Adrenal gland (tissue), 12 donors: ENCODE results near the gene BBLN. TPM values are rescaled to one million over a fixed set of nuclear protein-coding genes. Genes with fewer than 3 reads are reported as not detected.

ENCODE experiments used
- DNase-seq, 7 donors: peaks; one replicate each; pipeline ENCODE4 v3.0.0-alpha.2; 2019 to 2020
- H3K27ac ChIP-seq, 5 donors: fragments of 200-600 bp; sonication (generic) in 4 of 5; 1 replicate in 3 of 5; 2 replicates in 2 of 5; pipeline versions ENCODE4 v1.5.1 to v1.8.0; 2016 to 2020; ENCODE audit warnings: mild to moderate bottlenecking in 1 of 5
- H3K27me3 ChIP-seq: fragments of 200-600 bp; 2 replicates; pipeline ENCODE4 v1.8.0; 2021
- H3K36me3 ChIP-seq, 2 donors: fragments of 200-600 bp; replicated peaks in 1 of 2; 1 replicate in 1 of 2; 2 replicates in 1 of 2; pipeline versions ENCODE4 v1.5.1 to v1.8.0; 2018 to 2022
- H3K4me1 ChIP-seq, 2 donors: fragments of 200-600 bp; replicated peaks in 1 of 2; 1 replicate in 1 of 2; 2 replicates in 1 of 2; pipeline versions ENCODE4 v1.5.1 to v1.8.0; 2018 to 2021
- H3K4me3 ChIP-seq, 4 donors: fragments of 200-600 bp; sonication (generic) in 3 of 4; one replicate each; pipeline ENCODE4 v1.5.1; 2016 to 2018
- H3K9me3 ChIP-seq, 3 donors: fragments of 200-600 bp; sonication (generic) in 1 of 3; replicated peaks in 1 of 3; 1 replicate in 2 of 3; 2 replicates in 1 of 3; pipeline versions ENCODE4 v1.5.1 to v1.8.0; 2016 to 2021
- POLR2A ChIP-seq, 2 donors: fragments of 450-650 bp; IDR thresholded peaks; one replicate each; pipeline ENCODE4 v1.6.1; 2017; ENCODE audit warnings: antibody characterized with exemption in 2 of 2, mild to moderate bottlenecking in 2 of 2, moderate library complexity in 1 of 2
- whole genome bisulfite sequencing, 4 donors: extraction: QIAGEN DNeasy Blood & Tissue Kit in 2 of 4; methylation state at CpG; one replicate each; pipeline versions ENCODE4 v1.1.5 to v1.1.7; 2013 to 2017; 5-methylcytosine and 5-hydroxymethylcytosine counted together
- intact Hi-C, 2 donors: fragments of 100-400 bp; cut with DNase I; formaldehyde crosslinking; loops; one replicate each; pipeline versions ENCODE4 v1.14.1 to v1.15.0; 2022 to 2023
- polyA plus RNA-seq, 3 donors: library from polyadenylated mRNA; stranded (reverse); fragments of 200-250 nt in 2 of 3; fragments of 350-450 nt in 1 of 3; fragmentation: Illumina TruSeq in 1 of 3; extraction: RNeasy Lipid Tissue Mini Kit (QIAGEN cat#74804) in 1 of 3; gene quantifications; one replicate each; pipeline ENCODE4 v1.2.3, GENCODE V29; 2013 to 2014
- total RNA-seq, 9 donors: library from RNA; depleted of rRNA in 4 of 9; stranded (reverse); fragments of >200 nt in 4 of 9; fragments of 120-200 nt in 1 of 9; fragmentation: NEBNext Ultra II Directional in 1 of 9; extraction: Animal tissue kit (Norgen Biotek cat#: 25700) in 1 of 9; gene quantifications; one replicate each; pipeline versions ENCODE4 v1.1.0 to v1.2.4, GENCODE V29; 2013 to 2023
- TF ChIP-seq, protein P1 (sequence below), 6 experiments: fragments of 450-650 bp in 4 of 6; fragments of 200-600 bp in 2 of 6; sonication (generic) in 1 of 6; IDR thresholded peaks; 1 replicate in 5 of 6; 2 replicates in 1 of 6; pipeline versions ENCODE4 v1.5.1 to v1.8.0; 2016 to 2021; ENCODE audit warnings: antibody characterized with exemption in 6 of 6, mild to moderate bottlenecking in 2 of 6, moderate library complexity in 1 of 6
- donor health status: healthy with polysubstance abuse.
- donor health status: Bipolar disorder and iron deficiency.
- donor health status: DM: yes; HTN: yes; CAD: no.
- donor health status: DM: no; HTN: no; CAD: no.
- donor health status: DM: no; HTN: no; CAD: no.
- donor health status: DM: yes; HTN: yes; CAD: no.

The BBLN gene
- total and polyA plus RNA-seq, 12 donors: 5.5 to 1,914 (median 419) TPM

GRCh38 chr9:128117613-128118471, 42.2 kb upstream of the BBLN start:
- 9 to 14% (median 11%) methylated on average over 17 to 27 of the region's 27 CpGs for WGBS, 4 donors
- Histone ChIP-seq H3K9me3 (no peaks in the 10 kb centered on the region), H3K4me1 (no peaks in the 10 kb centered on the region), H3K27ac (no peak overlapping the region), H3K4me3 (no peak overlapping the region), H3K27me3 (no peaks in the 10 kb centered on the region), H3K36me3 (peaks cover 0 to 26% of the 10 kb centered on the region in 2 donors)
- intact Hi-C loops: loop anchor here in 1 of 2 donors (2.0 kb wide), 1 partner anchor 173 kb away; no protein-coding TSS in a partner anchor
- peak; percentile 90 to 97 (median 95) for DNase-seq
- TF ChIP-seq, protein P1, sequence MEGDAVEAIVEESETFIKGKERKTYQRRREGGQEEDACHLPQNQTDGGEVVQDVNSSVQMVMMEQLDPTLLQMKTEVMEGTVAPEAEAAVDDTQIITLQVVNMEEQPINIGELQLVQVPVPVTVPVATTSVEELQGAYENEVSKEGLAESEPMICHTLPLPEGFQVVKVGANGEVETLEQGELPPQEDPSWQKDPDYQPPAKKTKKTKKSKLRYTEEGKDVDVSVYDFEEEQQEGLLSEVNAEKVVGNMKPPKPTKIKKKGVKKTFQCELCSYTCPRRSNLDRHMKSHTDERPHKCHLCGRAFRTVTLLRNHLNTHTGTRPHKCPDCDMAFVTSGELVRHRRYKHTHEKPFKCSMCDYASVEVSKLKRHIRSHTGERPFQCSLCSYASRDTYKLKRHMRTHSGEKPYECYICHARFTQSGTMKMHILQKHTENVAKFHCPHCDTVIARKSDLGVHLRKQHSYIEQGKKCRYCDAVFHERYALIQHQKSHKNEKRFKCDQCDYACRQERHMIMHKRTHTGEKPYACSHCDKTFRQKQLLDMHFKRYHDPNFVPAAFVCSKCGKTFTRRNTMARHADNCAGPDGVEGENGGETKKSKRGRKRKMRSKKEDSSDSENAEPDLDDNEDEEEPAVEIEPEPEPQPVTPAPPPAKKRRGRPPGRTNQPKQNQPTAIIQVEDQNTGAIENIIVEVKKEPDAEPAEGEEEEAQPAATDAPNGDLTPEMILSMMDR (IDR thresholded peaks at IDR 0.05): peak; percentile 100
- no peak for TF ChIP-seq POLR2A (IDR thresholded peaks at IDR 0.05)

DNA sequence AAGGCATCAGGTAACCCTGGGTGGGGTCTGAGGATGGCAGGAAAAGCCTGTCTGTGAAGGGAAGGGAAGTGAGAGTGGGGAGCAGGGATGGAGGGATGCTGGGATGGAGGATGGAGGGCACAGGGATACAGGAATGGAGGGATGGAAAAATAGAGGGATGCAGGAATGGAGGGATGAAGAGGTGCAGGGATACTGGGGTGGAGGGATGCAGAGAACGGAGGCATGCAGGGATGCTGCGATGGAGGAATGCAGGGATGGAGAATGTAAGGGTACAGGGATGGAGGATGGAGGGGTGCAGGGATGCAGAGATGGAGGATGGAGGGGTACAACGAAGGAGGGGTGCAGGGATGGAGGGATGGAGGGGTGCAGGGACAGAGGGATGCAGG, 41.6 kb upstream of the BBLN start:
- peak in 4 of 7 donors; percentile 5 to 44 (median 8) for DNase-seq

GRCh38 chr9:128118971-128119665, 40.9 kb upstream of the BBLN start:
- DNase-seq: peak in 5 of 7 donors; percentile 11 to 54 (median 17)
- Histone ChIP-seq H3K4me1 (no peaks in the 10 kb centered on the region), H3K9me3 (no peaks in the 10 kb centered on the region), H3K27me3 (no peaks in the 10 kb centered on the region), H3K4me3 (no peak overlapping the region), H3K36me3 (peaks cover 0 to 39% of the 10 kb centered on the region in 2 donors), H3K27ac (no peak overlapping the region)
- TF ChIP-seq POLR2A (IDR thresholded peaks at IDR 0.05): no peak
- TF ChIP-seq, protein P1 (IDR thresholded peaks at IDR 0.05): no peak
- intact Hi-C loops: no loop called here
- 65 to 72% (median 69%) methylated on average over 10 to 15 of the region's 15 CpGs for WGBS, 4 donors

More for the DNA sequence above, 41.6 kb upstream of the BBLN start:
- Histone ChIP-seq H3K4me3 (no peak overlapping the region), H3K9me3 (no peaks in the 10 kb centered on the region), H3K36me3 (peaks cover 0 to 32% of the 10 kb centered on the region in 2 donors), H3K4me1 (no peaks in the 10 kb centered on the region), H3K27ac (no peak overlapping the region), H3K27me3 (no peaks in the 10 kb centered on the region)
- intact Hi-C loops: no loop called here
- WGBS, 4 donors: 36 to 46% (median 40%) methylated on average over 3 of the region's 3 CpGs
- TF ChIP-seq, protein P1 (IDR thresholded peaks at IDR 0.05): no peak
- no peak for TF ChIP-seq POLR2A (IDR thresholded peaks at IDR 0.05)
